Inferior parietal cortex (tissue), 1 donor: ENCODE results near the gene NUCB1.
A peak's percentile ranks its signal among the peaks of the same experiment; 100 is the strongest.
"Not testable (repeated sequence)": the region's sequence is repeated elsewhere in the genome, so short reads cannot be mapped to it uniquely, and the experiment has no call there.

ENCODE experiments used
- DNase-seq: peaks from one replicate; pipeline ENCODE4 v3.0.0-alpha.2; 2016; ENCODE audit errors: extremely low spot score

Gene NUCB1

DNA sequence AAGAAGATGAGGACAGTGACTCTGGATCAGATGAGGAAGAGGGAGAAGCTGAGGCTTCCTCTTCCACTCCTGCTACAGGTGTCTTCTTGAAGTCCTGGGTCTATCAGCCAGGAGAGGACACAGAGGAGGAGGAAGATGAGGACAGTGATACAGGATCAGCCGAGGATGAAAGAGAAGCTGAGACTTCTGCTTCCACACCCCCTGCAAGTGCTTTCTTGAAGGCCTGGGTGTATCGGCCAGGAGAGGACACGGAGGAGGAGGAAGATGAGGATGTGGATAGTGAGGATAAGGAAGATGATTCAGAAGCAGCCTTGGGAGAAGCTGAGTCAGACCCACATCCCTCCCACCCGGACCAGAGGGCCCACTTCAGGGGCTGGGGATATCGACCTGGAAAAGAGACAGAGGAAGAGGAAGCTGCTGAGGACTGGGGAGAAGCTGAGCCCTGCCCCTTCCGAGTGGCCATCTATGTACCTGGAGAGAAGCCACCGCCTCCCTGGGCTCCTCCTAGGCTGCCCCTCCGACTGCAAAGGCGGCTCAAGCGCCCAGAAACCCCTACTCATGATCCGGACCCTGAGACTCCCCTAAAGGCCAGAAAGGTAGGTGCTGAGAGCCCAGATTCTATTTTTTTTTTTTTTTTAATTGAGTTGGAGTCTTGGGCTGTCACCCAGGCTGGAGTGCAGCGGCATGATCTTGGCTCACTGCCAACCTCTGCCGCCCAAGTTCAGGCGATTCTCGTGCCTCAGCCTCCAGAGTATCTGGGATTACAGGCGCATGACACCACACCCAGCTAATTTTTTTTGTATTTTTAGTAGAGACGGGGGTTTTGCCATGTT lies 25.6 kb upstream of the NUCB1 start:
- DNase-seq = no peak

DNA sequence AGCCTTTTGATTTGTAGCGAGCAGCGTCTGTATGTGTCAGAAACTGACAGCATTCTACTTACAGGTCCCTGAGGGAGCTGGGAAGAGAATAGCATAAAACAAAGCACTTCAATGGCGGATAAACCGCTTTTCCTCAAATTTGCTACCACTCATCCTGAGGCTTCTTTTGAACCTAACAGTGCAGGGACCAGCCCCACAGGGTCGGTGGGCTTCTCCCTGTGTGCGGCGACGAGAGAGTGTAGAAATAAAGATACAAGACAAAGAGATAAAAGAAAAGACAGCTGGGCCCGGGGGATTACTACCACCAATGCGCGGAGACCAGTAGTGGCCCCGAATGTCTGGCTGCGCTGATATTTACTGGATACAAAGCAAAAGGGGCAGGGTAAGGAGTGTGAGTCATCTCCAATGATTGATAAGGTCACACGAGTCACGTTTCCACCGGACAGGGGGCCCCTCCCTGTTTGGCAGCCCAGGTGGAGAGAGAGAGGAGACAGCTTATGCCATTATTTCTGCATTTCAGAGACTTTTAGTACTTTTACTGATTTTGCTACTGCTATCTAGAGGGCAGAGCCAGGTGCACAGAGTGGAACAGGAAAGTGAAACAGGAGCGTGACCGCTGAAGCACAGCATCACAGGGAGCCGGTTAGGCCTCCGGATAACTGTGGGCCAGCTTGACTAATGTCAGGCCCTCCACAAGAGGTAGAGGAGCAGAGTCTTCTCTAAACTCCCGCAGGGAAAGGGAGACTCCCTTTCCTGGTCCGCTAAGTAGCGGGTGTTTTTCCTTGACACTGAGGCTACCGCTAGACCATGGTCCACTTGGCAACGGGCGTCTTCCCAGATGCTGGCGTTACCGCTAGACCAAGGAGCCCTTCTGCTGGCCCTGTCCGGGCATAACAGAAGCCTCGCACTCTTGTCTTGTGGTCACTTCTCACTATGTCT lies 23.8 kb upstream of the NUCB1 start:
- not testable (repeated sequence) for DNase-seq

DNA sequence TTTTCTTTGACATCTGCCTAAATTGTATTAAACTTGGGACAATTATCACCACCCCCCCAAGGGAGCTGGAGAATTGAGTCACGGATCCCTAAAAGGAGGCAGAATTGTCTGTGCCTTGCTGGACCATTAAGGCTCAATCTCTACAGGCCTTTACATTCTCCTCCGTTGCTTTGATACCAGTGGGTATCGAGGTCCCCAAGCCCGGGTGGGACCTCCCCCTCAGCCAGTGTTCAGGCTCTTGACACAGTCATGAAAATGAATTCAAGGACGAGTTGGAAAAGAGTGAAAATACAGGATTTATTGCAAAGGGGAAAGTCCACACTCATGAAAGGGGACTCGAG lies 22.3 kb upstream of the NUCB1 start:
- no peak for DNase-seq

DNA sequence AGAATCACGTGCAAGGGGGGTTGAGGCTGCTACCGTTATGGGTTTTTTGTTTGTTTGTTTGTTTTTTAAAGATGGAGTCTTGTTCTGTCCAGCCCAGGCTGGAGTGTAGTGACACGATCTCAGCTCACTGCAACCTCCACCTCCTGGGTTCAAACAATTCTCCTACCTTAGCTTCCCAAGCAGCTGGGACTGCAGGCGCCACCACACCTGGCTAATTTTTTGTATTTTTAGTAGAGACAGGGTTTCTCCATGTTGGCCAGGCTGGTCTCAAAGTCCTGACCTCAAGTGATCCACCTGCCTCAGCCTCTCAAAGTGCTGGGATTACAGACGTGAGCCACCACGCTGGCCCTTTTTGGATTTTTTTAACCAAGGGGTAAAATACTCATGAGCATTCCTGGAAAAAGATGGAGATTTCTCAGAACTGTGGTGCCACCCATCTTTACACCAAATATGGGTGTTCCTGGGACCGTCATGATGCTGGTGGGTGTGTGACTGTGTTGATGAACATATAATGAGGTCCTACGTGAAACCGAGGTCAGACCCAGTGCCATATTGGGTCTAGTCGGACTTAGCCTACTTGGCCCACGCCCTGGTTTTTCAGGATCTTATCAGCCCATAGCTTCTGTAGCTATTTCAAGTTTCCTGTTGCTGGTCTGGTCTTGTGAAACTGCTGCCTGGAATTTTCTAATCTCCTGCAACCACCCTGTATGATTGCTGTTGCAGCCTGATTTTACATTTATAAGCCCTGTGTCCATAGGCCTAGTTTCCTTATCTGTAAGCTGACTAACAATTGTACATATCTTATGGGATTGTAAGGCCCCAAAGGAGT lies 21.7 kb upstream of the NUCB1 start:
- peak; percentile 69 for DNase-seq

DNA sequence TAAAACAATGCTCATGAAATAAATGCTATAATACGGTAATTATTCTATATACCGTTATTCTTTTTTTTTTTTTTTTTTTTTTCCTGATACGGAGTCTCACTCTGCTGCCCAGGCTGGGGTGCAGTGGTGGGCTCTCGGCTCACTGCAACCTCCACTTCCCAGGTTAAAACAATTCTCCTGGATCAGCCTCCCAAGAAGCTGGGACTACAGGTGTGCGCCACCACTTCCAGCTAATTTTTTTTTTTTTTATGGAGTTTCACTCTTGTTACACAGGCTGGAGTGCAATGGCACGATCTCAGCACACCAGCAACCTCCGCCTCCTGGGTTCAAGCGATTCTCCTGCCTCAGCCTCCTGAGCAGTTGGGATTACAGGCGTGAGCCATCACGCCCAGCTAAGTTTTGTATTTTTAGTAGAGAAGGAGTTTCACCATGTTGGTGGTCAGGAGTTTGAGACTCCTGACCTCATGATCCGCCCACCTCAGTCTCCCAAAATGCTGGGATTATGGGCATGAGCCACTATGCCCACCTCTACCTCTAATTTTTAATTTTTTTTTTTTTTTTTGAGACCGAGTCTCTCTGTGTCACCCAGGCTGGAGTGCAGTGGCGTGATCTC lies 21.0 kb upstream of the NUCB1 start:
- no peak for DNase-seq

DNA sequence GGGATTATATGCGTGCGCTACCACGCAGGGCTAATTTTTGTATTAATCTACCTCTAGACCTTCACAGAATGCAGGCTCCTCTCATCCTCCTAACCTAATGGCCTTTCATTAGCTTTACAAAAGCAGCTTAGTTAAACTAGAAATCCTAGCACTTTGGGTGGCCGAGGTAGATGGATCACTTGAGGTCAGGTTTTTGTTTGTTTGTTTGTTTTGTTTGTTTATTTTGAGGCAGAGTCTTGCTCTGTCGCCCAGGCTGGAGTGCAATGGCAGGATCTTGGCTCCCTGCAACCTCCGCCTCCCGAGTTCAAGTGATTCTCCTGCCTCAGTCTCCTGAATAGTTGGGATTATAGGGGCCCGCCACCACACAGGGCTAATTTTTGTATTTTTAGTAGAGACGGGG lies 20.4 kb upstream of the NUCB1 start:
- not testable (repeated sequence) for DNase-seq

DNA sequence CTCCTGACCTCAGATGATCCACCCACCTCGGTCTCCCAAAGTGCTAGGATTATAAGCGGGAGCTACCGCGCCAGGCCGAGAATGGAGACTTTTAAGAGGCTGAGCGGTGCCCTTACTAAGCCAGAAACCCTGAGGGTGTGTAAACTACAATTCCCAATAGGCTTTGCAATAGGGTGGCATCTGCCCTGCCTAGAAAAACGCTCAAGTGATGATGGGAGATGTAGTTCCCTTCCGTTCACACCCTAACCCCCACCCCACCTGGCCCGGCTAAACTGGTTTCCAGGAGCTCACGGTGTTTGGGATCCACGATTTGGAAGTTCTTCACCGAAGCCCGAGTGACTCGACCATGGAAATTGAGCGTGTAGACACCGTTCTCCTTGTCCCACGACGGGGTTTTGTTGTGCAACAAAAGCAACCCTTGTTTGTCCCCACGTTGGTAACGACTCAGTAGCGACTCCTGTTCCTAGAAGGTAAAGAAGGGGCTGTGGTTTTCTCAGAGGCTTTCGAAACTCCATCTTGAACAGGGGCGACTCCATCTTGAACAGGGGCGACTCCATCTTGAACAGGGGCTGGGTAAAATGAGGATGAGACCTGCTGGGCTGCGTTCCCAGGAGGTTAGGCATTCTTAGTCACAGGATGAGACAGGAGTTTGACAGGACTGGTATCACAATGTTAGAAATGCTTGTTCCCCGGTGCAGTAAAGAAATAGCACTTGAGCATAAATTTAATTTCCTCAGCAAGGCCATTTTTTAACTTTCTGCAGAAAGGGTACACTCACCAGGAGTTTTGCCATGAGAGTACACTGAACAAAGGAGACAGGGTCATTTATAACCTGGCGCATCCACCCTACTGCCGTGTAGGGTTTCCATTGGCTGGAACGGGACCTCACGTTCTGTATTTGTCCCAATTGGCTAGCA lies 18.1 kb upstream of the NUCB1 start:
- no peak for DNase-seq

DNA sequence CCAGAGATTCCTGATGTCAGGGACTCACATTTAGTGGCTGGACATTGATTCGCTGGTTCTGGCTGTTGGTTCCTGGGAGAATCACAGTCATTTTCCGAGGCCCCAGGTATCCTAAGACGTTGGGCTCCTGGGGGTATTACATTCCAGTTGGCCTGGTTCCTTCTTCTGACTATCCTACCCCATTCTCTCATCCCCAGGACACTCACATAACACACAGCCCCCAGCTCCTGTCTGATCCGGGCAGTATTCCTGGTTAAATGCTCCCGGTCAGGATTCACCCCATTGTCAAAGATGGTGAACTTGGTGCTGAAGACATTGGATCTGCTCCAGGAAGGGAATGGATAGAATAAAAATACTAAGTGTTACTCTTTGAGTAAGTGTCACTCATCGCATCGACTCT lies 16.4 kb upstream of the NUCB1 start:
- no peak for DNase-seq

DNA sequence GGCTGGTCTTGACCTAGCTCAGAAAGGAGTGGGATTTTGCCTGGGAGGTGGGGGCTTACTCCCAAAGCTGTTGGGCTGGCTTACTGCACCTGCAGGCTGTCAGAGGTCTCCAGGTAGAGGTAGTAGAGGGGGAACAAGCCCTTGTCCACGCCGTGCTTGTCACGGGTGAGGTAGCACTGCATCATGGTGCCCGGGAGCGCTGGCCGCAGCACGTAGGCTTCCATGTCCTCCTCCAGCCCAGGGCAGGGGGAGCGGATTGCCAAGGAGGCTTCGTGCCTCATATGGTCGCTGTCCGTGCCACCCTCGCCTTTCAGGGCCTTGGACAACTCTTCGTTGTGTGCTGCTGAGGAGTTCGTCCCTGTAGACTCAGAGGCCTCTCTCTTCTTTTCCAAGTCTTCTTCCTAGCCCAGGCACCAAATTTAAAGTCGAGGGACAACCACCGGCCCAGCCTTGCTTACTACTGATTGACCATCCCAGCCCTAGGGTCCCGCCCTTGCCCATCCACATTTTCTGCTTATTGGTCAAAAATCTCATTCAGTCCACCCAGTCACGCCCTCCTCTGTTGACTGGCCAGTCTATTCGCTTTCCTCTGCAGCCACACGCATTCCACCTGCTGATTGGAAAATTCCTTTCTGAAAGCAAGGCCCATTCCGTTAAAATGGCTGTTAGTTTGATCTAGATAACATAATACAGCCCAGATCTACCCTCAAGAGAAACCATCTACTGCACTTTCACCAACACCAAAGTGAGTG lies 12.1 kb upstream of the NUCB1 start:
- DNase-seq = no peak

DNA sequence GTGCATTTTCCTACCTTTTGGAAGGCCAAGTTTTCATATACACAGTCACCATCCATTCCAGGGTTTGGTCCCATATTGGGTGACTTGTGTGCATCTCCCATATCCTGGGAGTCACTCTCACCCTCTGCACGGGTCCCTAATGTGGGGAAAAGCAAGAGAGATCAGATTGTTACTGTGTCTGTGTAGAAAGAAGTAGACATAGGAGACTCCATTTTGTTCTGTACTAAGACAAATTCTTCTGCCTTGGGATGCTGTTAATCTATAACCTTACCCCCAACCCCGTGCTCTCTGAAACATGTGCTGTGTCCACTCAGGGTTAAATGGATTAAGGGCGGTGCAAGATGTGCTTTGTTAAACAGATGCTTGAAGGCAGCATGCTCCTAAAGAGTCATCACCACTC lies 10.6 kb upstream of the NUCB1 start:
- not testable (repeated sequence) for DNase-seq

DNA sequence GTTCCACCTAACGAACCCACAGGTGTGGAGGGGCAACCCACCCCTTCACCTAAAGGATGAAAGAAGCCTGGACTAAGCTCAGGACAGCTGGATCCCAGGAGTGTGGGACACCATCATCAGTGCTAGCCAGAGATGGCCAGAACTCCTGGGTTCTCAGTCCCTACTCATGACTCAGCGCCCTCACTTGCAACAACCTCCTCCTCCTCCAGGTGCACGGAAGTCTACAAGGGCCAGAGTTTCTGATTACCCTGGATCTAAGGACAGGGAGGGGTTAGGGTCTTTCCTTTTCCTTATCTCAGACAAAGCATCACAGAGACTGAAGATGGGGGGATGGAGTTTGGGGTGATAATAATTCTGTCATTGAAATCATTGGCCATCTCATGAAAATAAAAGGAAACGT lies 9.6 kb upstream of the NUCB1 start:
- no peak for DNase-seq

DNA sequence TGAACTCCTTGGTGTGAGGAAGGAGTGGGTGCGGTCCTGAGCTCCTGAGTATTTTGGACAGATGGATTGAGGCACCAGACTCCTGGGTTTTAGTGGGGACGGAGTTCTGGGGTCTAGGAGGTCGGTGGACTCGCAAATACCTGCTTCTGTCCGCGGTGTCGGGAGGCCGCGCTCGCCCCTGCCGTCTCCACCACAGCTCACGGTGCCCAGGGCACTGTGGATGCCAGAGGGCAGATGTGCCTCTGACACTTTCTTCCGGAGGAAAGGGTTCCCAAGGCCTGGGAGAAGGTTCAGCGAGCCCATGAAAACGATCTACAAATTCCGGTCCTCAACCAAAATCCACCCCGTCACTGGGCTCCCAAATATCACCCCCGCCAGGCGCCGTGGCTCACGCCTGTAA lies 4.9 kb upstream of the NUCB1 start:
- no peak for DNase-seq

DNA sequence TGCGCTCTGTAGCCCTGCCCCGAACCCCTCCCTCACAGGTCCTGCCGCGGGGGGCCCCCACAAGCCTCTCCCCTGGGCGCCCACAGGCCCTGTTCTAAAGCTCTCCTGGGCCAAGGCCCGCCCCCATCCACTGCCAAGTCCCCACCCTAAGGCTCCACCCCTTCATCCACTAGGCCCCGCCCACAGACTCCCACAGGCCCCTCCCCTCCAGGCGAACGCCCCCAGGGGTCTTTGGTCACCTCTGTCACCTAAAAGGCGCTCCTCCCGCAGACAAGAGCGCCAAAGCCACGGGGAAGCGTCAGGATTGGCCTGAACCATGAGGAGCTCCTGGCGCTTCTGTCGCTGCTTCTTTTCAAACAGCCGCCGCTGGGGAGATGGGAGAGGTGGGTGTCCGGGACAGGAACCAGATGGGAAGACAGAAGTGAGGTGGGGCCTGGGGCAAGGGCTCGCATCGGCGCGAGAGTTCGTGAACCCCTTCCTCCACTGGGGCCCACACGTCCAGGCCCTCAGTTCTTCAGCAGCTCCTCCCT lies 3.9 kb upstream of the NUCB1 start:
- no peak for DNase-seq

DNA sequence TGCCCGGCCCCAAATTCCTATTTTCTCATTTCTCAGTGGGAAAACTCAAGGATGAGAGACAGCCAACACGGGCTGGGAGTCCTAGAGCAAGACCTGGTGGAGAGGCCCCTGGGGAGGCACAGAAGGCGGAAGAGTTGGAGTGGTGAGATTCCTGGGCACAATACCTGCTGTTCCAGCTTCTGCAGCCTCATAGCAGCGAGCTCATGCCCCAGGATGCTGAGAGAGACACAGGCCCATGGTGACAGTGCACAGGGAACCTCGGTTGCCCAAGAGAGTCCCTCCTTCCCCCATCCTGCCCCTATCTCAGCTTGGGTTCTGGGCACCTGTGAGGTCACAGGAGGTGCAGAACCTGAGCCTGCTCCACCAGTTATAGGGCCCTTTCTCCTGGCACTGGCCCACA lies 2.9 kb upstream of the NUCB1 start:
- no peak for DNase-seq

DNA sequence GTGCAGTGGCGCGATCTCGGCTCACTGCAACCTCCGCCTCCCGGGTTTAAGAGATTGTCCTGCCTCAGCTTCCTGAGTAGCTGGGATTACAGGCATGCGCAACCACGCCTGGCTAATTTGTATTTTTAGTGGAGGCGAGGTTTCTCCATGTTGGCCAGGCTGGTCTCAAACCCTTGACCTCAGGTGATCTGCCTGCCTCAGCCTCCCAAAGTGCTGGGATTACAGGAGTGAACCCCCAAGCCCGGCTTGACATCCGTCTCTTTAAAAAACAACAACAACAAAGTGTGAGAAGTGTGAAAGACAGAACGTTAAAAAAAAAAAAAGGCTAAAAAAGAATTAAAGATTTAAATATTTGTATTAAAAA lies 744 bp upstream of the NUCB1 start:
- not testable (repeated sequence) for DNase-seq

DNA sequence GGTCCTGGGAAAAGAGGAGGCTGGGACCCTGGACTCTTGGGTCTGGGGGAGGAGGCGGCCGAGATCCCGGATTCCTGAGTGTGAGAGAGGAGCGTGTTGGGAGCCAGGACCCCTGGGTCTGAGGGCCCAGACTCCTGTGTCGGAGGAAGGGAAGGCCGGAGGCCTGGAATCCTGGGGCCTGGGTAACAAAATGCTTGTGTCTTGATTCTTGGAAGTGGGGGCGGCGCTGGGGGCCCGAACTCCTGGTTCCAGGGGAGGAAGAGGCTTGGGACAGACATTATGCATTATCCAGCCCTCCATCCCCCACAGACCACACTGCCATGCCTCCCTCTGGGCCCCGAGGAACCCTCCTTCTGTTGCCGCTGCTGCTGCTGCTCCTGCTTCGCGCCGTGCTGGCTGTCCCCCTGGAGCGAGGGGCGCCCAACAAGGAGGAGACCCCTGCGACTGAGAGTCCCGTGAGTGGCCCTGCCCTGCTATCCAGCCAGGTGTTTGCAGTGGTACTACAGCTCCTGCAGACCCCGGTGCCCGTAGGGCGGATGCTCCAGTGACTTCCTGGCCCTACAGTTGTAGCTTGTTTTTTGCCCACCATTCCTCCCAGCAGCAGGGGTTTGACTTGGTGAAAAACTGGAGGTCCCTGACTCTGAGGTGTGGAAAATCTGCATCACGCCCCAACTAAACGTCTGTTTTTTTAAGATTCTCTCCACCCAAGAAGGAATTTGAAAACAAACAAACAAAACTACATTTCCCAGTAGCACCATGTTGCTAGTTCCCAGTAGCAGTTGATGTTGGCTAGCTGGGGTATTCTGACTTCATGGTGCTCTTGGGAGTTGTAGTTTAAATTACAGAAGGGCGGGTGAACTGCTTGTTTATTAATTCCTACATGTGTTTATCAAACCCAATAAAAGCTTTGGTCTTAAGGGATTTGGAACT lies 630 bp downstream of the NUCB1 start:
- no peak for DNase-seq

DNA sequence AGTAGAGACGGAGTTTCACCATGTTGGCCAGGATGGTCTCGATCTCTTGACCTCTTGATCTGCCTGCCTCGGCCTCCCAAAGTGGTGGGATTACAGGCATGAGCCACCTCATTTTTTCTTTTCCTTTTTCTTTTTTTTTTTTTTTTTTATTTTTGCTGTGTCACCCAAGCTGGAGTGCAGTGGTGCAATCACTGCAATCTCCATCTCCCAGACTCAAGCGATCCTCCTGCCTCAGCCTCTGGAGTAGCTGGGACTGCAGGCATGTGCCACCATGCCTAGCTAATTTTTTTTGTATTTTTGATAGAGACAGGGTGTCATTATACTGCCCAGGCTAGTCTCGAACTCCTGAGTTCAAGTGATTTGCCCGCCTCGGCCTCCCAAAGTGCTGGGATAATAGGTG lies 2.2 kb downstream of the NUCB1 start:
- DNase-seq = not testable (repeated sequence)

DNA sequence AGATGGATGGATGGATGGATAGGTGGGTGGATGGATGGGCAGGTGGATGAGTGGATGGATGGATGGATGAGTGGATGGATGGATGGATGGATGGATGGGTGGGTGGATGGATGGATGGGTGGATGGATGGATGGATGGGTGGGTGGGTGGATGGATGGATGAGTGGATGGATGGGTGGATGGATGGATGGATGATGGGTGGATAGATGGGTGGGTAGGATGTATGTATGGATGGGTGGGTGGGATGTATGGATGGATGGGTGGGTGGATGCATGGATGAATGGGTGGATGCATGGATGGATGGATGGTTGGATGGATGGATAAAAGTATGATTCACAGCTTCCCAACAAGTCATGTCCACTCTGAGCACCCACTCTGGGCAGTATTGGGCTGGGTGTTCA lies 3.7 kb downstream of the NUCB1 start:
- not testable (repeated sequence) for DNase-seq

DNA sequence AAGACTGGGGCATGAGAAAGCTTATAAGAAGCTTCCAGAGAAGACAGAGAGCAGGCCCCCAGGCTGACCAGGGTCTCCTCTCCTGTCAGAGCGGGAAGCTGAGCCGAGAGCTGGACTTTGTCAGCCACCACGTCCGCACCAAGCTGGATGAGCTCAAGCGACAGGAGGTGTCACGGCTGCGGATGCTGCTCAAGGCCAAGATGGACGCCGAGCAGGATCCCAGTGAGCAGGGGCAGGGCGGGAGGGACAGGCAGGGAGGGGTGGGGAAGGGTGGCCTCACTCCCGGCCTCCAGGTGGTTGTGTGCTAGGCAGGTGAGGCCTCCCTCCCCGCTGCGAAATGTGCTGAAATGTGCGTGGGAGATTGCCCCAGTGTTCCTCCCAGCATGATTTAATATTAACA lies 5.6 kb downstream of the NUCB1 start:
- no peak for DNase-seq
